Endodermal cell (in vitro differentiated cells): ENCODE measurements around the gene RAPGEF2. TPM values are rescaled to one million over a fixed set of nuclear protein-coding genes. Genes with fewer than 3 reads are reported as not detected.
A peak's percentile ranks its signal among the peaks of the same experiment; 100 is the strongest.
"Not testable (repeated sequence)": the region's sequence is repeated elsewhere in the genome, so short reads cannot be mapped to it uniquely, and the experiment has no call there.

Experiments used
- DNase-seq: peaks from one replicate; pipeline ENCODE4 v3.0.0-alpha.2; 2017
- H3K27ac ChIP-seq: 2 replicates; pipeline ENCODE4 v1.5.1; 2013; ENCODE audit warnings: mild to moderate bottlenecking, low read depth, low read length, moderate library complexity
- H3K27me3 ChIP-seq: 2 replicates; pipeline ENCODE4 v1.6.1; 2013; ENCODE audit warnings: mild to moderate bottlenecking, low read length, moderate library complexity; ENCODE audit not compliant: insufficient read depth, control insufficient read depth, poor library complexity, severe bottlenecking
- H3K36me3 ChIP-seq: 2 replicates; pipeline ENCODE4 v1.7.0; 2013; ENCODE audit warnings: mild to moderate bottlenecking, low read length, moderate library complexity; ENCODE audit not compliant: control insufficient read depth, insufficient read depth
- H3K4me1 ChIP-seq: one replicate; pipeline ENCODE4 v1.7.0; 2013; ENCODE audit warnings: low read length; ENCODE audit not compliant: control insufficient read depth, insufficient read depth
- H3K4me3 ChIP-seq: 2 replicates; pipeline ENCODE4 v1.5.1; 2013; ENCODE audit warnings: mild to moderate bottlenecking, low read length, moderate library complexity
- H3K9ac ChIP-seq: 2 replicates; pipeline ENCODE4 v1.6.1; 2013; ENCODE audit warnings: mild to moderate bottlenecking, low read length, moderate library complexity; ENCODE audit not compliant: poor library complexity, severe bottlenecking; ENCODE audit errors: extremely low read depth
- H3K9me3 ChIP-seq: 2 replicates; pipeline ENCODE4 v1.6.1; 2013; ENCODE audit warnings: mild to moderate bottlenecking, low read length, moderate library complexity; ENCODE audit not compliant: control insufficient read depth
- H3K27ac Mint-ChIP-seq: 2 replicates; pipeline ENCODE4 v1.8.0; 2020; ENCODE audit warnings: mixed read lengths
- H3K27me3 Mint-ChIP-seq: 2 replicates; pipeline ENCODE4 v1.8.0; 2021; ENCODE audit warnings: mild to moderate bottlenecking, mixed read lengths; ENCODE audit not compliant: insufficient read depth
- H3K36me3 Mint-ChIP-seq: 2 replicates; pipeline ENCODE4 v1.8.0; 2020; ENCODE audit warnings: low read depth, mixed read lengths
- H3K4me1 Mint-ChIP-seq: 2 replicates; pipeline ENCODE4 v1.8.0; 2020; ENCODE audit warnings: mixed read lengths
- H3K4me3 Mint-ChIP-seq: 2 replicates; pipeline ENCODE4 v1.8.0; 2020; ENCODE audit warnings: mild to moderate bottlenecking, moderate library complexity, mixed read lengths
- H3K9me3 Mint-ChIP-seq: 2 replicates; pipeline ENCODE4 v1.8.0; 2020; ENCODE audit warnings: mild to moderate bottlenecking, mixed read lengths
- whole genome bisulfite sequencing, 2 experiments: methylation state at CpG; one replicate each; pipeline versions ENCODE4 v1.1.5 to v1.1.7; 2013; ENCODE audit warnings: missing lambda C conversion rate in 2 of 2, mixed read lengths in 1 of 2; ENCODE audit not compliant: insufficient coverage in 1 of 2, insufficient read length in 1 of 2; 5-methylcytosine and 5-hydroxymethylcytosine counted together
- total RNA-seq, 2 donors: library from RNA; stranded (reverse); fragmentation: NEBNext Ultra II Directional in 1 of 2; extraction: Animal tissue kit (Norgen Biotek cat#: 25700) in 1 of 2; gene quantifications; 2 replicates in 1 of 2; 3 replicates in 1 of 2; pipeline ENCODE4 v1.2.1, GENCODE V29; 2021
- TF ChIP-seq, protein P1 (sequence below): fragments of 200-600 bp; sonication (generic); conservative IDR thresholded peaks from 2 replicates; pipeline ENCODE4 v1.5.0; 2021; ENCODE audit warnings: antibody characterized with exemption, mild to moderate bottlenecking

The RAPGEF2 gene
- total RNA-seq, 2 donors from 2014 or later, result 63.4 to 78.2 TPM

DNA sequence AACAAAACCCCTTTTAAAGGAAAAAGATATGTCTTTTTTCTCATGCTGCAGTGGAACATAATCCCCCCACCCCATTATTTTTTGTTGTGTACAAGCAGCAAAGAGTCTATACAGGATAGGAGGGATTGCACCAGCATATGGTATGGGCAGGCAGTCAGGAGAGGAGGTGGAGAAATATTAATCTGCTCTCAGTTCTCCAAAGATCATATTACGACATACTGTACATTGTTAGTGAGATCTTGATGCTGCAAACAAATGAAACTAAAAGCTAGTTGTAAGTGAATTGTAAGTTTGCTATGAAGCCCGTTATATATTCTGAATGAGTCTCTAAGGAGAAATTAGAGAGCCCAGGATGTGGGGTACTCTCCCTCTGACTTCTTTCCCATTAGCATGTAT, 75.3 kb downstream of the RAPGEF2 start:
- peaks cover 42% of the 10 kb centered on the region for H3K4me1 Mint-ChIP-seq

DNA sequence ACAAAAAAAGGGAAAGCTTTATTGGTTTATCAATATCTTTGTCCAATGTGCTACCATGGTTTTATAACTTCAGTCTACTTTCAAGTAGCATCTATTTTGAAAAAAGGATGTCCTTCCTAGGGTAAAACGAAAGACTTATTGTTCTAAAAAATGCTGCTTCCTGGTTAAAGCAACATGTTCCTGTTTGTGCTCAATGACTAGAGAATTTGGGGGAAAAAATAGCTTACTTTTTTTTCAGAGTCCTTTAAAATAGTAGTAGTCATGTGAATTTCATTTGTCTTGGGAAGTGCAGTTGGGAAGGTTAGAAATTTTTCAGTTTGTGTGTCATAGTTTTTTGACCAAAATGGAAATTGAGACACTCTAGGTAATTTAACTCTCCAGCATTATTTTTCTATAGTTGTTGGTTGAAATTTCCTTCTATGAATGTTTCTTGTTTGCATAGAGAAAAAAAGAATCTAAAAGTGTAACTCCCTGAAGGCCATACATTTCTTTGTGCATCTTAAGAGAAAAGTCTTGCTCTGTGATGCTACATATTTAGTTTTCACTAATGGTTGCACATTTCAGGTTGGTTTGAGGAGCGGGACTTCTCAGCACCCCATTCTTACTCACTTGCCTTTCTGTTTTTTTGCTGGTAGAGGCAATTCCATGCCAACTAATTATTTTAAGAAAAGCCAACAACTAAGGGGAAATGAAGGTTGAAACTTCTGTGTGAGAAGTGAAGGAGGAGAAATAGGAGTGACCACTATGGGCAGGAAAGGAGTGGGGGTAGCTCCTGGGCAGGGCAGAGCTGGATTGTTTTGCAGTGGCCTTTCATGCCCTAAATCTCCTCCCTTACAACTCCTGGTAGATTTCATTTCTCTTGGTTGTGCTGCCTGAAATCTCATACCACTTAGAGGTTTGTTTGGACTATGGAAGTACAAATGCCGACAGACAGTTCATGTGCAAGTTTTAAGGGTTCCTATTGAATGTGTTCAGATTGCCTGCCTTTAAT, 76.4 kb downstream of the RAPGEF2 start:
- H3K36me3 ChIP-seq, result no peaks in the 10 kb centered on the region
- TF ChIP-seq, protein P1, sequence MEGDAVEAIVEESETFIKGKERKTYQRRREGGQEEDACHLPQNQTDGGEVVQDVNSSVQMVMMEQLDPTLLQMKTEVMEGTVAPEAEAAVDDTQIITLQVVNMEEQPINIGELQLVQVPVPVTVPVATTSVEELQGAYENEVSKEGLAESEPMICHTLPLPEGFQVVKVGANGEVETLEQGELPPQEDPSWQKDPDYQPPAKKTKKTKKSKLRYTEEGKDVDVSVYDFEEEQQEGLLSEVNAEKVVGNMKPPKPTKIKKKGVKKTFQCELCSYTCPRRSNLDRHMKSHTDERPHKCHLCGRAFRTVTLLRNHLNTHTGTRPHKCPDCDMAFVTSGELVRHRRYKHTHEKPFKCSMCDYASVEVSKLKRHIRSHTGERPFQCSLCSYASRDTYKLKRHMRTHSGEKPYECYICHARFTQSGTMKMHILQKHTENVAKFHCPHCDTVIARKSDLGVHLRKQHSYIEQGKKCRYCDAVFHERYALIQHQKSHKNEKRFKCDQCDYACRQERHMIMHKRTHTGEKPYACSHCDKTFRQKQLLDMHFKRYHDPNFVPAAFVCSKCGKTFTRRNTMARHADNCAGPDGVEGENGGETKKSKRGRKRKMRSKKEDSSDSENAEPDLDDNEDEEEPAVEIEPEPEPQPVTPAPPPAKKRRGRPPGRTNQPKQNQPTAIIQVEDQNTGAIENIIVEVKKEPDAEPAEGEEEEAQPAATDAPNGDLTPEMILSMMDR, result no peak
- no peak overlapping the region for H3K9ac ChIP-seq
- Mint-ChIP-seq H3K4me3 (no peak overlapping the region), H3K4me1 (peaks cover 35% of the 10 kb centered on the region), H3K27ac (peak overlapping the region; percentile 50), H3K9me3 (peaks cover 2% of the 10 kb centered on the region), H3K36me3 (no peaks in the 10 kb centered on the region), H3K27me3 (no peaks in the 10 kb centered on the region)
- no peaks in the 10 kb centered on the region for H3K27me3 ChIP-seq
- WGBS, 2 experiments, result 82 to 86% methylated on average over 2 to 3 of the region's 3 CpGs
- DNase-seq, result no peak
- no peak overlapping the region for H3K27ac ChIP-seq
- no peak overlapping the region for H3K4me3 ChIP-seq
- H3K9me3 ChIP-seq, result no peaks in the 10 kb centered on the region
- H3K4me1 ChIP-seq, result peaks cover 2% of the 10 kb centered on the region

More for the DNA sequence above, 75.3 kb downstream of the RAPGEF2 start:
- H3K27me3 Mint-ChIP-seq, result no peaks in the 10 kb centered on the region
- H3K27ac Mint-ChIP-seq, result no peak overlapping the region
- H3K9me3 Mint-ChIP-seq, result no peaks in the 10 kb centered on the region
- no peak overlapping the region for H3K4me3 ChIP-seq
- H3K27me3 ChIP-seq, result no peaks in the 10 kb centered on the region
- H3K9me3 ChIP-seq, result no peaks in the 10 kb centered on the region
- H3K9ac ChIP-seq, result no peak overlapping the region
- no peak overlapping the region for H3K27ac ChIP-seq
- H3K4me1 ChIP-seq, result peaks cover 2% of the 10 kb centered on the region
- WGBS, 2 experiments, result 94 to 100% methylated on average over 1 to 2 of the region's 2 CpGs
- DNase-seq, result no peak
- no peaks in the 10 kb centered on the region for H3K36me3 ChIP-seq
- H3K4me3 Mint-ChIP-seq, result no peak overlapping the region
- no peaks in the 10 kb centered on the region for H3K36me3 Mint-ChIP-seq
- TF ChIP-seq, protein P1, result no peak

DNA sequence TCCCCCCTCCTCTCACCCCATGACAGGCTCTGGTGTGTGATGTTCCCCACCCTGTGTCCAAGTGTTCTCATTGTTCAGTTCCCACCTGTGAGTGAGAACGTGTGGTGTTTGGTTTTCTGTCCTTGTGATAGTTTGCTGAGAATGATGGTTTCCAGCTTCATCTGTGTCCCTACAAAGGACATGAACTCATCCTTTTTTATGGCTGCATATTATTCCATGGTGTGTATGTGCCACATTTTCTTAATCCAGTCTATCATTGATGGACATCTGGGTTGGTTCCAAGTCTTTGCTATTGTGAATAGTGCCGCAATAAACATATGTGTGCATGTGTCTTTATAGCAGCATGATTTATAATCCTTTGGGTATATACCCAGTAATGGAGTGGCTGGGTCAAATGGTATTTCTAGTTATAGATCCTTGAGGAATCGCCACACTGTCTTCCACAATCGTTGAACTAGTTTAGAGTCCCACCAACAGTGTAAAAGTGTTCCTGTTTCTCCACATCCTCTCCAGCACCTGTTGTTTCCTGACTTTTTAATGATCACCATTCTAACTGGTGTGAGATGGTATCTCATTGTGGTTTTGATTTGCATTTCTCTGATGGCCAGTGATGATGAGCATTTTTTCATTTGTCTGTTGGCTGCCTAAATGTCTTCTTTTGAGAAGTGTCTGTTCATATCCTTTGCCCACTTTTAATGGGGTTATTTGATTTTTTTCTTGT, 81.2 kb downstream of the RAPGEF2 start:
- WGBS, 2 experiments, result 98% methylated on average over 4 of the region's 4 CpGs; no CpG with 5 or more reads in 1 of the 2 experiments
- not testable (repeated sequence) for H3K9me3 Mint-ChIP-seq, H3K27me3 ChIP-seq

More for the DNA sequence above, 81.2 kb downstream of the RAPGEF2 start:
- not testable (repeated sequence) for H3K4me3 ChIP-seq, H3K27ac ChIP-seq, H3K4me1 ChIP-seq, DNase-seq, H3K27me3 Mint-ChIP-seq, H3K9ac ChIP-seq, H3K36me3 Mint-ChIP-seq, H3K36me3 ChIP-seq, H3K27ac Mint-ChIP-seq, H3K9me3 ChIP-seq, H3K4me3 Mint-ChIP-seq
- H3K4me1 Mint-ChIP-seq, result peaks cover 13% of the 10 kb centered on the region
